ENCODE measurements around the gene FZD4. TPM values are rescaled to one million over a fixed set of nuclear protein-coding genes. Genes with fewer than 3 reads are reported as not detected.
A peak's percentile ranks its signal among the peaks of the same experiment; 100 is the strongest.

FZD4 gene
- total and polyA plus RNA-seq, 2 donors (not counting 3 experiments of a cell fraction or from before 2014, with no cell fraction given): 56.6 to 112 TPM

GRCh38 chr11:86938203-86938899, 16.8 kb downstream of the FZD4 start:
- Histone ChIP-seq H3K4me3 (replicated peaks in 1 of 3; ENCODE audit: insufficient read depth in 1 of 3, low read depth in 1 of 3, low read length in 3 of 3) (peak overlapping the region in 1 of 3 experiments; percentile 25), H3K27me3 (ENCODE audit: control insufficient read depth in 2 of 2, insufficient read depth in 2 of 2, low read length in 2 of 2) (no peaks in the 10 kb centered on the region), H4K20me1 (replicated peaks; ENCODE audit: control insufficient read depth, extremely low read depth, insufficient read depth, low read length) (no peaks in the 10 kb centered on the region), H3K27ac (ENCODE audit: insufficient read depth, low read depth, low read length) (peak overlapping the region; percentile 87), H3K4me1 (ENCODE audit: control insufficient read depth, extremely low read depth, insufficient read depth, low read length) (peaks cover 82% of the 10 kb centered on the region), H2AFZ (ENCODE audit: low read depth, low read length) (peak overlapping the region; percentile 47), H3K9ac (replicated peaks; ENCODE audit: extremely low read depth, insufficient read depth, low read length) (peak overlapping the region; percentile 71), H3K79me2 (ENCODE audit: control insufficient read depth, insufficient read depth, low read length) (peaks cover 31% of the 10 kb centered on the region), H3K9me1 (replicated peaks; ENCODE audit: control insufficient read depth, extremely low read depth, insufficient read depth, low read length) (no peaks in the 10 kb centered on the region), H3K9me3 (replicated peaks; ENCODE audit: control insufficient read depth, insufficient read depth, low read length) (no peaks in the 10 kb centered on the region), H3K4me2 (ENCODE audit: insufficient read depth, low read length) (peak overlapping the region; percentile 74), H3K36me3 (ENCODE audit: control insufficient read depth in 2 of 2, extremely low read depth in 1 of 2, insufficient read depth in 2 of 2, low read length in 2 of 2) (no peaks in the 10 kb centered on the region)
- peak; percentile 56 for DNase-seq (ENCODE audit: low read depth, low spot score)
- dilution Hi-C loops (cut with MboI; ENCODE audit: extremely low pct_ligation_motif_present, low sequenced_read_pairs) (no loop called here), intact Hi-C loops (cut with micrococcal nuclease) (loop anchor here (2.0 to 5.0 kb wide), 5 partner anchors 158 to 481 kb away; no protein-coding TSS in a partner anchor)
- CTCF ChIA-PET: interaction anchor here (0.6 to 6.3 kb wide), 30 partner anchors 11 to 483 kb away, joined by 3 to 122 read pairs (median 6); partner anchors contain the start of gene FZD4
- POLR2A ChIA-PET: interaction anchor here (3.1 kb wide), 1 partner anchor 17 kb away, joined by 23 read pairs; the partner anchor contains the start of gene FZD4
- no peak for FAIRE-seq
- BruUV-seq (replicated peaks): no TSS peak
- no peak for TF ChIP-seq POLR2AphosphoS5 (IDR thresholded peaks at IDR 0.05; ENCODE audit: insufficient read depth, low read depth, low read length)
- no peak for TF ChIP-seq GATA2 (IDR thresholded peaks at IDR 0.05; ENCODE audit: insufficient read depth, insufficient read length, low read depth, low read length)
- no peak for TF ChIP-seq MYC (IDR thresholded peaks at IDR 0.05; ENCODE audit: low read depth, low read length)
- TF ChIP-seq EZH2 (IDR thresholded peaks at IDR 0.05; ENCODE audit: borderline replicate concordance, low read depth, low read length, severe bottlenecking): no peak
- TF ChIP-seq JUN (IDR thresholded peaks at IDR 0.05; ENCODE audit: borderline replicate concordance, insufficient read depth, insufficient read length, low read depth): no peak
- peak; percentile 72 for TF ChIP-seq POLR2A (IDR thresholded peaks at IDR 0.05; ENCODE audit: low read depth, low read length)
- no peak for TF ChIP-seq FOS (IDR thresholded peaks at IDR 0.05; ENCODE audit: borderline replicate concordance, insufficient read depth, low read length)
- TF ChIP-seq MAX (IDR thresholded peaks at IDR 0.05; ENCODE audit: insufficient read depth, insufficient read length): no peak
- TF ChIP-seq CTCF (IDR thresholded peaks at IDR 0.05; ENCODE audit: extremely low read depth in 1 of 2, insufficient read depth in 1 of 2, low read depth in 1 of 2, low read length in 2 of 2): no peak
